GM21447 (cell line): ENCODE data around the gene RASGRF2.

Experiments used
- ATAC-seq: cut with Tn5 transposase; IDR thresholded peaks from one replicate; pipeline ENCODE4 v1.9.1; 2021; ENCODE audit not compliant: unreplicated experiment

RASGRF2 gene

GRCh38 chr5:81194633-81195334, 234.6 kb downstream of the RASGRF2 start:
- peak; percentile 77 for ATAC-seq

DNA sequence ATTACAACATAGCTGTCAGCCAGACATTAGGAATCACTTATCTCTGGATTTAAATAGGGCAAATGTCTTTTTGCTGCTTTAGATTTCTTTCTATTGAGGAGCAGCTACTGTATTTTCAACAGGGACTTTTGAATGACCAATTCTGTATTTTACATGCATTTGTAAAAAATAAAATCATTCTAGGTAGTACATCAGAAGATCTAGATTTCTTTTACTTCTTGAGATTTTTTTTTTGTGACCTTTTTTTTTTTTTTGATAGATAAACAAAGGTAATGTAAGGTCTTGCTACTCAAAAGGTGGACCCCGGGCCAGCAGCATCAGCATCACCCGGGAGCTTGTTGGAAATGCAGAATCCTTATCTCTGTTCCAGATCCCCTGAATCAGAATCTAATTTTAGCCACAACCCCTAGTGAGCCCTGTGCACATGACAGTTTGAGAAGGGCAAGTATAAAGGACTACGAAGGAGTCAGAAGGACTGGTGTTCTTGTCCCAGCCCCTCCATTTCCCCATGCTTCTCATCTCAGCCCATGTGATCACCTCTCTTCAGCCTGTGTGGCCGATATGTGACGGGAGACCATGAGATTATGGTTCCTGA, 235.3 kb downstream of the RASGRF2 start:
- ATAC-seq = peak; percentile 13

DNA sequence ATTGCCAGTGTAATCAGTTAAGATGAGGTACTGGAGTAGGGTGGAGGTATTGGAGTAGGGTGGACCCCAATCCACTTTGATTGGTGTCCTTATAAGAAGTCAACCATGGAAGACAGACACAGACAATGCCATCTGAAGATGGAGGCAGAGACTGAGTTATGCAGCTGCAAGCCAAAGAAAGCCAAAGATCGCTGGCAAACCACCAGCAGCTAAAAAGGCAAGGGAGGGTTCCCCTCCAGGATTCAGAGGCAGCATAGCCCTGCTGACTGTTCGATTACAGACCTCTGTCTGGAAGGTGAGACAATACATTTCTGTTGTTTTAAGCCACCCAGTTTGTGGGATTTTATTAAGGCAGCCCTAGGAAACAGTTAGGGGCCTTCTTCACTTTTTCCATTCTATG, 242.5 kb downstream of the RASGRF2 start:
- no peak for ATAC-seq

- no peak for ATAC-seq
Observed at GRCh38 chr5:81203729-81204128, 243.6 kb downstream of the RASGRF2 start.

DNA sequence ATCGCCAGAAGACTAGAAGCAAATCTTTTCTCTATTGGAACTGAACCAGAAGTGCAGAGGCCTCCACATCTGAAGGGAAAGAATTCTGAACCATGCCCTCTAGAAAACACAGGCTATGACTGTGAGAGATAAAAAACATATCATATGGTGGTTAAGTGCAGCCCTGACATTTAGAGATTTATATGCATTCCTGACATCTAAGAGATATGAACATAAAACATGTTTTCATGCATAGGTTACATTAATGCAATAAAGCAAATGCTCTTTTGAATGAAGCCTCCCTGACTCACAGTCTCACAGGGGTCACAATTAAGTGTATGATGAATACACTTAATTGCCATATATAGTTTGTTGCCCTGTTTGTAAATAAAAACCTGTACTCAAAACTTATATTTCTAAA, 244.0 kb downstream of the RASGRF2 start:
- no peak for ATAC-seq

DNA sequence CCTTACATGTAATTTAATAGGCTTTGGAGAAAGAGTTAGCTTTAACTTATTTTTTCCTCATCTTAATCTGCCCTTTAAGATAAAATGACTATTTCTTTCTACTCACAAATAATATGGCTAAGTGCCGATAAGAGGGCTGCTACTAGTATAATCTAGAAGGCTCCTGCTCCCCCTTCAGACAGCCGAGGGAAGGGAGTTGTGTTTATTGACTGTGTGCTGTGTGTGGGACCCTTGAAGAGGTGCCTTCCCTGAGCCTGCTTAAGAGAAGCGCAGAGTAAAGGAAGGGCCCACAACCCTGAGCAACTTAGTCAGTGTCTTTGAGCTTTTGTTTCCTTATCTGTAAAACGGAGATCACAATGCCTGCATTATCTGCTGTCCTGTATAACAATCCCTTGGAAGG, 244.9 kb downstream of the RASGRF2 start:
- ATAC-seq = no peak

GRCh38 chr5:81207009-81207408, 246.8 kb downstream of the RASGRF2 start:
- ATAC-seq = no peak

- ATAC-seq = no peak
Observed at GRCh38 chr5:81208904-81209303, 248.7 kb downstream of the RASGRF2 start.

GRCh38 chr5:81209386-81209785, 249.2 kb downstream of the RASGRF2 start:
- ATAC-seq = no peak

- ATAC-seq = no peak
Observed at GRCh38 chr5:81209869-81210493, 249.8 kb downstream of the RASGRF2 start.

- peak; percentile 64 for ATAC-seq
Observed at GRCh38 chr5:81212211-81212751, 252.1 kb downstream of the RASGRF2 start.

DNA sequence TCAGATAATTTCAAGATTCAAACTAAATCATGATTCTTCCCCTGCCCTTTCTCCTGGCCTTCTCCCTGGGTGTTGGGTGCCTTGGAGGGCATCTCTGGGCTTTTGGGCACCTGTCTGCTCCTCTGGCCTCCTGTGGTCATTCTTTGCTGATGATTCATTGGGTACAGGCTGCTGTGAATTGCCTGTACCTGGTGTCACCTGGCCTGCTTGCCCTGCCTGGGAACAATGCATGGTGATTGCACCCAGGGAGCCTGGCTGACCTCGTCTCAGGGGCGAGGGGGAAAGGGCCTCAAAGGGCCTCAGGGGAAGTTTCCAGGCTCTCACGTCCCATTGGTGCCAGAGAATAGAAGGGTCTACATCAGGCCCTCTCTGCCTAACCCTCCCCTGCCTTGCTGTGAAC, 252.9 kb downstream of the RASGRF2 start:
- ATAC-seq = no peak

- no peak for ATAC-seq
Observed at GRCh38 chr5:81214848-81215247, 254.7 kb downstream of the RASGRF2 start.

DNA sequence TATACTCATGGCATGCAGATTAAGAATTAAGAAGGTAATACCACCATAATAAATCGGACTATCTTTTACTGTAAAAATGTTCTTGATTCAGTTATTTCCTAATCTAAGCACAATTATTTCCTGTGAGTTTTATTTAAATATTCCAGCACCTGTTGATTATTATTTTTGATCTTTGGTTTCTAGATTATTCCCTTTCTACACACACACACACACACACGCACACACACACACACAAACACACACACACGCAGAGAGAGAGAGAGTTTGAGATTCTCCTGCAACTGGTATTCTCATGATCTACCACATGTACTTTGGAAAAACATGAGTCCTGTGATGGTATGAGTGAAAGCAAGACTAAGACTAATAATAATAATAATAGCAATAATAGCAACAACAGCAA, 256.0 kb downstream of the RASGRF2 start:
- ATAC-seq = no peak

- no peak for ATAC-seq
Observed at GRCh38 chr5:81219389-81219788, 259.2 kb downstream of the RASGRF2 start.

GRCh38 chr5:81222285-81222684, 262.1 kb downstream of the RASGRF2 start:
- no peak for ATAC-seq

GRCh38 chr5:81225463-81225862, 265.3 kb downstream of the RASGRF2 start:
- no peak for ATAC-seq

- ATAC-seq = no peak
Observed at GRCh38 chr5:81226286-81226685, 266.1 kb downstream of the RASGRF2 start.

GRCh38 chr5:81226949-81227348, 266.8 kb downstream of the RASGRF2 start:
- no peak for ATAC-seq

DNA sequence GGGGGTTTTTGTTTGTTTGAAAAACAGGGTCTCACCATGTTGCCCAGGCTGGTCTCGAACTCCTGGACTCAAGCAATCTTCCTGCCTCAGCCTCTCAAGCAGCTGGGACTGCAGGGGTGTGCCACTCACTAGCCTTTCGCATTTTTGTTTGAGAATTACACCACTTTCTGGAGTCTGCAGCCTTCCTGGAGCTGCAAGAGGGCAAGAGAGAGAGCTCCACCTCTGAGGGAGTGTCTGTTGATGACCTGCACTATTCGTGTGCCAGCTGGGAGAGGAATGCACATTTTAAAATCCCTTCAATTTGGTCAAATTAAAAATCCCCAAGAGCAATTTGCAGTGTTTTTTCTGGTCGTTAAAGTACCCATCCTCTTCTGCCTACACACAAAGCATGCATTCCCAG, 267.9 kb downstream of the RASGRF2 start:
- ATAC-seq = no peak

- no peak for ATAC-seq
Observed at GRCh38 chr5:81230416-81230815, 270.3 kb downstream of the RASGRF2 start.

GRCh38 chr5:81232464-81233079, 272.4 kb downstream of the RASGRF2 start:
- ATAC-seq = no peak
